RWPE2 (cell line): ENCODE data around the gene ALDH3B2.

Source experiments
- ATAC-seq: fragments of 200-7000 bp; cut with Tn5 transposase; 3 replicates; pipeline ENCODE4 v1.9.1; 2021; ENCODE audit warnings: low read depth
- DNase-seq: peaks from one replicate; pipeline ENCODE4 v3.0.0-alpha.2; 2020; ENCODE audit warnings: low spot score
- H3K27ac ChIP-seq: fragments of 450-650 bp; 2 replicates; pipeline ENCODE4 v1.5.1; 2017; ENCODE audit warnings: mild to moderate bottlenecking; ENCODE audit not compliant: poor library complexity, severe bottlenecking
- H3K27me3 ChIP-seq: fragments of 250-450 bp; sonication (Bioruptor Pico); 2 replicates; pipeline ENCODE4 v1.5.1; 2021; ENCODE audit warnings: mild to moderate bottlenecking, moderate library complexity; ENCODE audit not compliant: insufficient read depth, poor library complexity, severe bottlenecking
- H3K36me3 ChIP-seq: fragments of 250-450 bp; sonication (Bioruptor Pico); 2 replicates; pipeline ENCODE4 v1.5.1; 2020; ENCODE audit warnings: low read depth, mild to moderate bottlenecking, moderate library complexity
- H3K4me1 ChIP-seq: fragments of 250-450 bp; sonication (Bioruptor Pico); 2 replicates; pipeline ENCODE4 v1.5.1; 2021; ENCODE audit warnings: mild to moderate bottlenecking, moderate library complexity; ENCODE audit not compliant: insufficient read depth, poor library complexity, severe bottlenecking
- H3K4me3 ChIP-seq: fragments of 250-450 bp; sonication (Bioruptor Pico); 2 replicates; pipeline ENCODE4 v1.5.1; 2021; ENCODE audit warnings: mild to moderate bottlenecking, moderate library complexity; ENCODE audit not compliant: severe bottlenecking
- H3K9me3 ChIP-seq: fragments of 250-450 bp; sonication (Bioruptor Pico); 2 replicates; pipeline ENCODE4 v1.5.1; 2021; ENCODE audit warnings: mild to moderate bottlenecking, moderate library complexity; ENCODE audit not compliant: severe bottlenecking
- CTCF ChIP-seq: fragments of 450-650 bp; IDR thresholded peaks from one replicate; pipeline ENCODE4 v1.5.1; 2017; ENCODE audit warnings: mild to moderate bottlenecking, moderate library complexity; ENCODE audit not compliant: poor library complexity, severe bottlenecking

Gene ALDH3B2

GRCh38 chr11:67647471-67647870, 27.0 kb downstream of the ALDH3B2 start:
- H3K36me3 ChIP-seq: no peaks in the 10 kb centered on the region
- no peak overlapping the region for H3K4me3 ChIP-seq
- no peaks in the 10 kb centered on the region for H3K27me3 ChIP-seq
- TF ChIP-seq CTCF: no peak
- no peak for ATAC-seq
- H3K9me3 ChIP-seq: no peaks in the 10 kb centered on the region
- no peak for DNase-seq
- H3K4me1 ChIP-seq: no peaks in the 10 kb centered on the region
- no peak overlapping the region for H3K27ac ChIP-seq

GRCh38 chr11:67646535-67647336, 27.7 kb downstream of the ALDH3B2 start:
- DNase-seq: peak; percentile 34
- Histone ChIP-seq H3K27ac (no peak overlapping the region), H3K4me3 (no peak overlapping the region), H3K36me3 (no peaks in the 10 kb centered on the region), H3K9me3 (no peaks in the 10 kb centered on the region), H3K27me3 (no peaks in the 10 kb centered on the region), H3K4me1 (no peaks in the 10 kb centered on the region)
- no peak for TF ChIP-seq CTCF
- ATAC-seq: no peak

GRCh38 chr11:67645521-67646461, 28.6 kb downstream of the ALDH3B2 start:
- Histone ChIP-seq H3K27ac (no peak overlapping the region), H3K9me3 (no peaks in the 10 kb centered on the region), H3K36me3 (no peaks in the 10 kb centered on the region), H3K27me3 (no peaks in the 10 kb centered on the region), H3K4me1 (no peaks in the 10 kb centered on the region), H3K4me3 (no peak overlapping the region)
- ATAC-seq: no peak
- DNase-seq: peak; percentile 44
- no peak for TF ChIP-seq CTCF

GRCh38 chr11:67644472-67645418, 29.7 kb downstream of the ALDH3B2 start:
- TF ChIP-seq CTCF: no peak

More at GRCh38 chr11:67644472-67645418, 29.7 kb downstream of the ALDH3B2 start:
- ATAC-seq (no peak), DNase-seq (no peak)
- no peak overlapping the region for H3K27ac ChIP-seq
- no peaks in the 10 kb centered on the region for H3K4me1 ChIP-seq
- H3K9me3 ChIP-seq: no peaks in the 10 kb centered on the region
- no peak overlapping the region for H3K4me3 ChIP-seq
- no peaks in the 10 kb centered on the region for H3K36me3 ChIP-seq
- no peaks in the 10 kb centered on the region for H3K27me3 ChIP-seq
